Heart right ventricle (tissue), 16 donors: Measurements from ENCODE around the gene C1orf115. TPM values are rescaled to one million over a fixed set of nuclear protein-coding genes. Genes with fewer than 3 reads are reported as not detected.
"Not testable (repeated sequence)": the region's sequence is repeated elsewhere in the genome, so short reads cannot be mapped to it uniquely, and the experiment has no call there.

Source experiments
- ATAC-seq, 8 donors: fragments of 200-7000 bp; cut with Tn5 transposase; one replicate each; pipeline ENCODE4 v1.9.1; 2020; ENCODE audit warnings: mild to moderate bottlenecking in 8 of 8, moderate library complexity in 8 of 8, moderate number of reproducible peaks in 1 of 8
- DNase-seq, 2 donors: peaks; one replicate each; pipeline ENCODE4 v3.0.0-alpha.2; 2020
- H3K27ac ChIP-seq, 10 donors: fragments of 200-600 bp; sonication (generic) in 2 of 10; one replicate each; pipeline versions ENCODE4 v1.5.0 to v1.8.0; 2020 to 2022; ENCODE audit warnings: mild to moderate bottlenecking in 3 of 10
- H3K27me3 ChIP-seq, 7 donors: fragments of 200-600 bp; one replicate each; pipeline ENCODE4 v1.8.0; 2021 to 2022; ENCODE audit warnings: mild to moderate bottlenecking in 2 of 7
- H3K36me3 ChIP-seq, 9 donors: fragments of 200-600 bp; sonication (generic) in 1 of 9; one replicate each; pipeline versions ENCODE4 v1.5.0 to v1.8.0; 2020 to 2022; ENCODE audit warnings: mild to moderate bottlenecking in 2 of 9
- H3K4me1 ChIP-seq, 9 donors: fragments of 200-600 bp; sonication (generic) in 1 of 9; one replicate each; pipeline versions ENCODE4 v1.5.0 to v1.8.0; 2020 to 2022; ENCODE audit warnings: mild to moderate bottlenecking in 4 of 9
- H3K4me3 ChIP-seq, 10 donors: fragments of 200-600 bp; sonication (generic) in 2 of 10; one replicate each; pipeline versions ENCODE4 v1.5.0 to v1.8.0; 2020 to 2022; ENCODE audit warnings: mild to moderate bottlenecking in 7 of 10, moderate library complexity in 2 of 10
- H3K9me3 ChIP-seq, 11 donors: fragments of 200-600 bp in 10 of 11; sonication (generic) in 2 of 11; one replicate each; pipeline versions ENCODE4 v1.5.0 to v1.8.0; 2013 to 2022; ENCODE audit warnings: mild to moderate bottlenecking in 2 of 11, control low read depth in 1 of 11, moderate library complexity in 1 of 11
- CTCF ChIP-seq, 9 donors: fragments of 200-600 bp; sonication (generic) in 2 of 9; IDR thresholded peaks; one replicate each; pipeline versions ENCODE4 v1.5.0 to v1.8.0; 2021 to 2022; ENCODE audit warnings: antibody characterized with exemption in 9 of 9, mild to moderate bottlenecking in 5 of 9, moderate library complexity in 1 of 9
- WGBS, 2 donors: extraction: QIAGEN DNeasy Blood & Tissue Kit; methylation state at CpG; one replicate each; pipeline ENCODE4 v1.1.7; 2013; ENCODE audit warnings: inconsistent platforms in 1 of 2; 5-methylcytosine and 5-hydroxymethylcytosine counted together
- intact Hi-C, 10 donors: fragments of 100-400 bp; cut with DNase I; formaldehyde crosslinking; loops; one replicate each; pipeline versions ENCODE4 v1.11.1 to v1.14.2; 2022
- polyA plus RNA-seq, 2 donors: library from polyadenylated mRNA; stranded (reverse); fragments of 200-250 nt; gene quantifications; one replicate each; pipeline ENCODE4 v1.2.3, GENCODE V29; 2013
- total RNA-seq, 10 donors: library from RNA; stranded (reverse); fragmentation: NEBNext Ultra II Directional in 3 of 10; extraction: Animal tissue kit (Norgen Biotek cat#: 25700) in 3 of 10; gene quantifications; one replicate each; pipeline versions ENCODE4 v1.2.1 to v1.2.4, GENCODE V29; 2021 to 2023
- donor health status: Arrhythmogenic right ventricular cardiomyopathy.
- donor health status: ischemic (EF 13 %, LVEDD 7.1; RV severe dilation, severe dysfunction).
- donor health status: healthy with polysubstance abuse.
- donor health status: DM: no; HTN: yes; CAD: no.
- donor health status: DM: no; HTN: no; CAD: no.
- donor health status: ischemic (EF 25% LVEDD 6.9; RV normal size, moderate dysfunction).
- donor health status: ischemic (EF 25% LVEDD 5.7; RV mildly dilated, moderate dysfunction).
- donor health status: healthy.
- donor health status: DM: yes; HTN: yes; CAD: no.
- donor health status: Ischemic cardiomyopathy.
- donor health status: ischemic (EF 35%, LVEDD 5.7; RV mildly dilated, moderate dysfunction).
- donor health status: nonischemic (EF 11% LVEDD 7.7; RV severe dilation, severe dysfunction).
- donor health status: DM: yes; HTN: yes; CAD: no.
- donor health status: PGD.
- donor health status: ischemic (EF 29% LVEDD 5.4; RV normal size, mild dysfunction).
- donor health status: nonischemic (EF 23%, LVEDD 6.1; RV moderate dilation, normal function).

The C1orf115 gene
- total and polyA plus RNA-seq, 12 donors, result 6.2 to 24.8 (median 13.2) TPM

- DNase-seq (no peak), ATAC-seq (no peak)
- peaks cover 0 to 13% (median 0%) of the 10 kb centered on the region in 11 donors for H3K9me3 ChIP-seq
- TF ChIP-seq CTCF (IDR thresholded peaks at IDR 0.05), result no peak
- no peaks in the 10 kb centered on the region for H3K4me1 ChIP-seq
- no peak overlapping the region for H3K27ac ChIP-seq
- WGBS, 2 donors, result 86 to 91% methylated on average over 20 of the region's 20 CpGs
- no peaks in the 10 kb centered on the region for H3K27me3 ChIP-seq
- intact Hi-C loops, result no loop called here
- no peaks in the 10 kb centered on the region for H3K36me3 ChIP-seq
- no peak overlapping the region for H3K4me3 ChIP-seq
Measured at GRCh38 chr1:220717800-220718640, 27.9 kb downstream of the C1orf115 start.

GRCh38 chr1:220721266-220721665 lies 31.1 kb downstream of the C1orf115 start:
- ATAC-seq, DNase-seq, H3K36me3 ChIP-seq, H3K27me3 ChIP-seq, H3K9me3 ChIP-seq, intact Hi-C loops, H3K4me1 ChIP-seq, H3K4me3 ChIP-seq, H3K27ac ChIP-seq: not testable (repeated sequence)
- 40 to 58% methylated on average over 7 of the region's 7 CpGs for WGBS, 2 donors

- Histone ChIP-seq H3K9me3 (no peaks in the 10 kb centered on the region), H3K36me3 (no peaks in the 10 kb centered on the region), H3K4me3 (no peak overlapping the region), H3K4me1 (peaks cover 0 to 3% (median 0%) of the 10 kb centered on the region in 9 donors), H3K27me3 (no peaks in the 10 kb centered on the region), H3K27ac (no peak overlapping the region)
- 80 to 82% methylated on average over 3 of the region's 3 CpGs for WGBS, 2 donors
- no peak for DNase-seq
- no peak for ATAC-seq
- peak in 3 of 9 donors; percentile 12 to 23 (median 13) for TF ChIP-seq CTCF (IDR thresholded peaks at IDR 0.05)
- intact Hi-C loops, result no loop called here
Measured at GRCh38 chr1:220726634-220727033, 36.5 kb downstream of the C1orf115 start.

GRCh38 chr1:220727519-220727918 lies 37.4 kb downstream of the C1orf115 start:
- Histone ChIP-seq H3K4me3 (no peak overlapping the region), H3K36me3 (no peaks in the 10 kb centered on the region), H3K27ac (no peak overlapping the region), H3K27me3 (no peaks in the 10 kb centered on the region), H3K9me3 (no peaks in the 10 kb centered on the region), H3K4me1 (peaks cover 0 to 12% (median 4%) of the 10 kb centered on the region in 9 donors)
- ATAC-seq (no peak), DNase-seq (no peak)
- 89 to 93% methylated on average over 1 of the region's 1 CpG for WGBS, 2 donors
- intact Hi-C loops, result no loop called here
- no peak for TF ChIP-seq CTCF (IDR thresholded peaks at IDR 0.05)

- no peaks in the 10 kb centered on the region for H3K36me3 ChIP-seq
- no peak overlapping the region for H3K27ac ChIP-seq
- intact Hi-C loops, result loop anchor here in 4 of 10 donors (5.0 to 10.0 kb wide), 3 partner anchors 38 to 456 kb away; partner anchors contain the start of genes C1orf115 (in 2 of the 4) and RAB3GAP2 (in 1 of the 4)
- no peak overlapping the region for H3K4me3 ChIP-seq
- DNase-seq (no peak), ATAC-seq (no peak)
- no peak for TF ChIP-seq CTCF (IDR thresholded peaks at IDR 0.05)
- H3K27me3 ChIP-seq, result no peaks in the 10 kb centered on the region
- H3K4me1 ChIP-seq, result peaks cover 0 to 25% (median 18%) of the 10 kb centered on the region in 9 donors
- 92 to 100% methylated on average over 2 of the region's 2 CpGs for WGBS, 2 donors
- H3K9me3 ChIP-seq, result no peaks in the 10 kb centered on the region
Measured at GRCh38 chr1:220730486-220730885, 40.3 kb downstream of the C1orf115 start.
